Natural killer cell (primary cell): ENCODE measurements around the gene ASIC1. TPM values are rescaled to one million over a fixed set of nuclear protein-coding genes. Genes with fewer than 3 reads are reported as not detected.
A peak's percentile ranks its signal among the peaks of the same experiment; 100 is the strongest.

ENCODE experiments used
- ATAC-seq, 3 donors: fragments of 150-1000 bp in 2 of 3; fragments of 200-7000 bp in 1 of 3; cut with Tn5 transposase; 1 replicate in 1 of 3; 2 replicates in 2 of 3; pipeline ENCODE4 v1.10.0; 2021; ENCODE audit warnings: mild to moderate bottlenecking in 2 of 3, moderate library complexity in 2 of 3
- DNase-seq, 2 donors: peaks; one replicate each; pipeline versions ENCODE4 v3.0.0 to v3.0.0-alpha.2; 2013 to 2021; ENCODE audit warnings: mixed read lengths in 1 of 2
- H3K27ac ChIP-seq: one replicate; pipeline ENCODE4 v1.5.1; 2013; ENCODE audit warnings: mild to moderate bottlenecking, low read length
- H3K27me3 ChIP-seq: one replicate; pipeline ENCODE4 v1.6.1; 2013; ENCODE audit warnings: low read length; ENCODE audit not compliant: control insufficient read depth, insufficient read depth
- H3K36me3 ChIP-seq: one replicate; pipeline ENCODE4 v1.6.1; 2013; ENCODE audit warnings: low read length; ENCODE audit not compliant: control insufficient read depth, insufficient read depth
- H3K4me1 ChIP-seq: one replicate; pipeline ENCODE4 v1.6.1; 2013; ENCODE audit warnings: low read length; ENCODE audit not compliant: control insufficient read depth, insufficient read depth
- H3K4me3 ChIP-seq: one replicate; pipeline ENCODE4 v1.5.1; 2013; ENCODE audit warnings: low read length
- H3K9me3 ChIP-seq: one replicate; pipeline ENCODE4 v1.6.1; 2013; ENCODE audit warnings: low read length; ENCODE audit not compliant: control insufficient read depth, insufficient read depth
- H3K27ac Mint-ChIP-seq, 2 donors: one replicate each; pipeline ENCODE4 v1.8.0; 2022; ENCODE audit warnings: mild to moderate bottlenecking in 2 of 2, mixed read lengths in 2 of 2, moderate library complexity in 1 of 2
- H3K27me3 Mint-ChIP-seq, 2 donors: one replicate each; pipeline ENCODE4 v1.8.0; 2022; ENCODE audit warnings: low read depth in 2 of 2, mixed read lengths in 2 of 2
- H3K36me3 Mint-ChIP-seq: one replicate; pipeline ENCODE4 v1.8.0; 2022; ENCODE audit warnings: mixed read lengths
- H3K4me1 Mint-ChIP-seq, 2 donors: one replicate each; pipeline ENCODE4 v1.8.0; 2022; ENCODE audit warnings: mixed read lengths in 2 of 2
- H3K4me3 Mint-ChIP-seq: one replicate; pipeline ENCODE4 v1.8.0; 2022; ENCODE audit warnings: mild to moderate bottlenecking, moderate library complexity, mixed read lengths
- H3K9me3 Mint-ChIP-seq, 2 donors: one replicate each; pipeline ENCODE4 v1.8.0; 2022; ENCODE audit warnings: mixed read lengths in 2 of 2
- CTCF ChIP-seq: fragments of 200-600 bp; IDR thresholded peaks from one replicate; pipeline ENCODE4 v1.8.0; 2022; ENCODE audit warnings: antibody characterized with exemption
- WGBS: methylation state at CpG from one replicate; pipeline ENCODE4 v1.1.7; 2013; ENCODE audit warnings: missing lambda C conversion rate; ENCODE audit not compliant: insufficient coverage; 5-methylcytosine and 5-hydroxymethylcytosine counted together
- intact Hi-C: fragments of 100-400 bp; cut with micrococcal nuclease; formaldehyde crosslinking; loops from one replicate; pipeline ENCODE4 v1.14.2; 2022
- total RNA-seq, 4 donors: library from RNA; stranded (reverse); fragments of 120-200 nt in 1 of 4; gene quantifications; one replicate each; pipeline versions ENCODE4 v1.2.3 to v1.2.4, GENCODE V29; 2013 to 2022

Gene ASIC1
- total RNA-seq, 3 donors from 2014 or later (not counting 1 experiment from before 2014, with no cell fraction given): 0.21 TPM; not detected in 2

- Mint-ChIP-seq H3K27me3 (peaks cover 46 to 66% of the 10 kb centered on the region in 2 donors), H3K9me3 (no peaks in the 10 kb centered on the region), H3K27ac (no peak overlapping the region), H3K36me3 (no peaks in the 10 kb centered on the region), H3K4me1 (peaks cover 17% of the 10 kb centered on the region in 2 donors), H3K4me3 (no peak overlapping the region)
- Histone ChIP-seq H3K4me3 (no peak overlapping the region), H3K36me3 (no peaks in the 10 kb centered on the region), H3K27ac (no peak overlapping the region), H3K4me1 (peaks cover 19% of the 10 kb centered on the region), H3K27me3 (peaks cover 21% of the 10 kb centered on the region), H3K9me3 (no peaks in the 10 kb centered on the region)
- ATAC-seq: no peak
- DNase-seq: no peak
- WGBS: 89% methylated on average over 7 of the region's 7 CpGs
- intact Hi-C loops: no loop called here
- TF ChIP-seq CTCF: no peak
Measured at GRCh38 chr12:50052964-50053363, 4.4 kb upstream of the ASIC1 start.

- WGBS: 29% methylated on average over 1 of the region's 1 CpG
- Mint-ChIP-seq H3K27me3 (peaks cover 50 to 65% of the 10 kb centered on the region in 2 donors), H3K4me1 (peaks cover 17% of the 10 kb centered on the region in 2 donors), H3K36me3 (no peaks in the 10 kb centered on the region), H3K27ac (no peak overlapping the region), H3K9me3 (no peaks in the 10 kb centered on the region), H3K4me3 (no peak overlapping the region)
- intact Hi-C loops: no loop called here
- ATAC-seq (no peak), DNase-seq (no peak)
- no peaks in the 10 kb centered on the region for H3K36me3 ChIP-seq
- no peak overlapping the region for H3K27ac ChIP-seq
- no peaks in the 10 kb centered on the region for H3K9me3 ChIP-seq
- peaks cover 26% of the 10 kb centered on the region for H3K27me3 ChIP-seq
- peaks cover 19% of the 10 kb centered on the region for H3K4me1 ChIP-seq
- no peak overlapping the region for H3K4me3 ChIP-seq
- TF ChIP-seq CTCF: no peak
Measured at GRCh38 chr12:50053583-50053982, 3.8 kb upstream of the ASIC1 start.

- Mint-ChIP-seq H3K36me3 (no peaks in the 10 kb centered on the region), H3K4me1 (peaks cover 24% of the 10 kb centered on the region in 2 donors), H3K27ac (no peak overlapping the region), H3K27me3 (peaks cover 52 to 62% of the 10 kb centered on the region in 2 donors), H3K4me3 (peak overlapping the region; percentile 51), H3K9me3 (no peaks in the 10 kb centered on the region)
- Histone ChIP-seq H3K4me1 (peaks cover 15% of the 10 kb centered on the region), H3K27me3 (peaks cover 24% of the 10 kb centered on the region), H3K4me3 (no peak overlapping the region), H3K36me3 (no peaks in the 10 kb centered on the region), H3K9me3 (no peaks in the 10 kb centered on the region), H3K27ac (no peak overlapping the region)
- WGBS: 8% methylated on average over 17 of the region's 17 CpGs
- intact Hi-C loops: loop anchor here (1.0 to 5.0 kb wide), 2 partner anchors 89 to 189 kb away; no protein-coding TSS in a partner anchor
- peak; percentile 69 to 83 (median 74) for ATAC-seq
- peak; percentile 77 for TF ChIP-seq CTCF
- DNase-seq: peak in 1 of 2 donors; percentile 78
Measured at GRCh38 chr12:50055831-50056638, 1.4 kb upstream of the ASIC1 start.
